T-helper 2 cell treated with Interferon-gamma antibody and Interleukin-4, amounts not matched to agents 5 μg/mL and 100 μg/mL, for 36 hours (primary cell): ENCODE data around the gene INAFM1.
"Not testable (repeated sequence)": the region's sequence is repeated elsewhere in the genome, so short reads cannot be mapped to it uniquely, and the experiment has no call there.

Experiments
- DNase-seq: peaks from one replicate; pipeline ENCODE4 v3.0.0; 2021; ENCODE audit warnings: low spot score
- H3K27ac Mint-ChIP-seq: one replicate; pipeline ENCODE4 v1.8.0; 2021; ENCODE audit warnings: mild to moderate bottlenecking, mixed read lengths
- H3K27me3 Mint-ChIP-seq: one replicate; pipeline ENCODE4 v1.8.0; 2021; ENCODE audit warnings: low read depth, mixed read lengths
- H3K36me3 Mint-ChIP-seq: one replicate; pipeline ENCODE4 v1.8.0; 2021; ENCODE audit warnings: low read depth, mixed read lengths
- H3K4me1 Mint-ChIP-seq: one replicate; pipeline ENCODE4 v1.8.0; 2021; ENCODE audit warnings: low read depth, mixed read lengths
- H3K4me3 Mint-ChIP-seq: one replicate; pipeline ENCODE4 v1.8.0; 2022; ENCODE audit warnings: mild to moderate bottlenecking, moderate library complexity, mixed read lengths
- H3K9me3 Mint-ChIP-seq: one replicate; pipeline ENCODE4 v1.8.0; 2021; ENCODE audit warnings: mixed read lengths

The INAFM1 gene

GRCh38 chr19:47253970-47254369, 20.7 kb upstream of the INAFM1 start:
- no peak for DNase-seq
- Mint-ChIP-seq H3K27ac (no peak overlapping the region), H3K4me1 (peaks cover 21% of the 10 kb centered on the region), H3K36me3 (peaks cover 14% of the 10 kb centered on the region), H3K9me3 (no peaks in the 10 kb centered on the region), H3K27me3 (no peaks in the 10 kb centered on the region), H3K4me3 (no peak overlapping the region)

DNA sequence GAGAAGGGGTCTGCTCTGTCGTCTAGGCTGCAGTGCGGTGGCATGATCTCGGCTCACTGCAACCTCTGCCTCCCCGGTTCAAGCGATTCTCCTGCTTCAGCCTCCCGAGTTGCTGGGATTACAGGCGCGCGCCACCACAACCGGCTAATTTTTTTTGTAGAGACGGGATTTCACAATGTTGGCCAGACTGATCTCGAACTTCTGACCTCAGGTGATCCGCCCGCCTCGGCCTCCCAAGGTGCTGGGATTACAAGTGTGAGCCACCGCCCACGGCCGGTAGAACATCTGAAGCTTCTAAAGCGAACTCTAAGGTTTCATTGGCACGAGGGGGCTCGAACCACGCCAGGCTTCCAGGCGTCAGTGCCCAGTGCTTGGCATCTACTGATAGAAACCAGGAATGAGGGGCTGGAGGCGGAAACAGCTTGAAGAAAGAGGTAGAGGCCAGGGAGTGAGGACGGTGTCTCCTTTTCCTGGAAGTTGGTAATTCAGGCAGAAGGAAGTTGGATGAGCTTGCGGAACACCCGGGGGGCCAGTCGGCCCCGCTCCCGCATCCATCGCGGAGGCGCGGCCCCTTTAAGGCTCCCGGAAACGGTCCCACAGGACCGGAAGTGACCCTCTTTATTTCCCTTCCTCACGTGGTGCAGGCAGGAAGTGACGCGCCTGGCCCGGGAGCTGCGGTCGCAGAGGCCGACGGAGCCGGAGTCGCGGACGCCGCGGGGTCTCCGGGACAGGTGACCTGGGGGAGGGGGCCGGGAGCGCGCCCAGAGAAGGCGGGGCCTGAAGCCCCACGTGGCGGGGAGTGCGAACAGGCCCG, 18.6 kb upstream of the INAFM1 start, which contains the start of gene CCDC9:
Gene CCDC9 (plus strand): TSS at position 647 of the 814 bp plus-strand sequence. CDS start 1,876 bp downstream, outside the sequence.
- Mint-ChIP-seq H3K27me3 (no peaks in the 10 kb centered on the region), H3K36me3 (peaks cover 31% of the 10 kb centered on the region), H3K4me3 (peak within 1 kb of the TSS; percentile 90), H3K4me1 (peaks cover 30% of the 10 kb centered on the region), H3K9me3 (no peaks in the 10 kb centered on the region), H3K27ac (peak within 1 kb of the TSS; percentile 92)
- DNase-seq = peak; percentile 96

- peak; percentile 100 for DNase-seq
- Mint-ChIP-seq H3K4me3 (peak overlapping the region; percentile 90), H3K27me3 (no peaks in the 10 kb centered on the region), H3K36me3 (peaks cover 35% of the 10 kb centered on the region), H3K27ac (peak overlapping the region; percentile 92), H3K4me1 (peaks cover 30% of the 10 kb centered on the region), H3K9me3 (no peaks in the 10 kb centered on the region)
Observed at GRCh38 chr19:47256693-47257410, 17.8 kb upstream of the INAFM1 start.

DNA sequence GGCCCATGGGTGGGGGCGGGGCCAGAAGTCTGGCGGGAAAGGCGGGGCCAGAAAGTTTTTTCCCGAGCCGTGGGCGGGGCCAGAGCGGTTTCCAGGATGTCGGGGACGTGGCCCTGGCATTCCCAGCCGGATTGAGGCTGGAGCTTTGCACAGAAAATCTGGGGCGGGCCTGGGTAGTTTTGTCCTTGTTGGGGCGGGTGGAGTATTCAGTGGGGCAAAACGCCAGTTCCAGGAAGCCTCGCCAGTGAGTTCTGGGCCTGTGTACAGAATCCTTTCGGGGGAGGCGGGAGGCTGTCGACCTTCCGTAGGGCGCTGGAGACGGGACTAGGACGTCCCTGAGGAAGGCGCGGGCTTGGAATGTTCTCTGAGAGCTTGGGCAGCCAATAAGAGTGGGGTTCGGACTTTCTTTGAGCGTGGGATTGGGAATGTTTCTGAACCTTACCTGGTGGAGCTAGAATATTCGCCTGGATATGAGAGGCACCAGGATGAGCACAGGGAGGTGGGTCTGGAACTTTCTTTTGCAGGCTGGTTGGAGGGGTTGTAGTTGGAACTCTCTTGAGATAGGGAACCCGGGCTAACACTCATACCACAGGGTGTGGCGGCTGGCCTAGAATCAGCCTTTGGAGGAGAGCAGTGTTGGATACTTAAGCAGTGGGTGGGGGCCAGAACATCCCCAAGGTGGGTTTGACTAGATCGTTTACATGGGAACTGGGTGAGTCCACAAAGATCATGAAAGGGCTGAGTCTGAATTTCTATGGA, 17.1 kb upstream of the INAFM1 start:
- Mint-ChIP-seq H3K27ac (peak overlapping the region; percentile 92), H3K36me3 (peaks cover 39% of the 10 kb centered on the region), H3K27me3 (no peaks in the 10 kb centered on the region), H3K4me3 (peak overlapping the region; percentile 90), H3K9me3 (no peaks in the 10 kb centered on the region), H3K4me1 (peaks cover 32% of the 10 kb centered on the region)
- no peak for DNase-seq

- Mint-ChIP-seq H3K4me3 (peak overlapping the region; percentile 90), H3K27ac (no peak overlapping the region)
Observed at GRCh38 chr19:47258434-47258833, 16.3 kb upstream of the INAFM1 start.

DNA sequence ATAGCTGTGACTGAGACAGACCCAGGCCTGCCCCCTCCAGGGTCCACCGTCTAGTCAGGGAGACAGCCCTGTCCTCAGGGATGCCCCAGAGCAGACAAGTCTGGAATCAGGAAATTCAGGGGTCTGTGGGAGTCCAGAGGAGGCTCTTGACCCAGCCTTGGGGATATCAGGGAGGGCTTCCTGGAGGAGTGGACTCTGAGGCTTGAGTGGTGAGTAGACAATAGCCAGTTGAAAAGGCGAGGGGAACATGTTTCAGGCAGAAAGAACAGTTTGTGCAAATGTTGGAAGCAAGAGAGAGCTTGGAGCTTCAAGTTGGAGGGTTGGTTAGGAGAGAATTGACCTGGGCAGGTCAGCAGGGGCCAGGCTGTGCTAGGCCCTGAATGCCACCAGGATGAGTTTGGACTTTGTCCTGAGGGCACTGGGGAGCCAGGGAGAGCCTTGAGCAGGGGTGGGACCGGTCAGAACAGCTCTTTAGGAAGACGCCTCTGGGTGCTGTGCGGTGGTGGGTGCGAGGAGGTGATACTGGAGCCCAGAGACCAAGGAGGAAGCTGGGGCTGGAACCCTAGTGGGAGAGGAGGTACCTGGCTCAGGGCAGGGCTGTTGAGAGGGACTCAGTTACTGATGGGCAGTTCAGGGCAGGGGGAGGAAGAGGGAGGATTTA, 15.7 kb upstream of the INAFM1 start:
- Mint-ChIP-seq H3K4me3 (peak overlapping the region; percentile 90), H3K4me1 (peaks cover 31% of the 10 kb centered on the region), H3K36me3 (peaks cover 39% of the 10 kb centered on the region), H3K27ac (peak overlapping the region; percentile 4), H3K9me3 (no peaks in the 10 kb centered on the region), H3K27me3 (no peaks in the 10 kb centered on the region)
- DNase-seq = no peak

More at GRCh38 chr19:47258434-47258833, 16.3 kb upstream of the INAFM1 start:
- Mint-ChIP-seq H3K27me3 (no peaks in the 10 kb centered on the region), H3K9me3 (no peaks in the 10 kb centered on the region), H3K36me3 (peaks cover 39% of the 10 kb centered on the region), H3K4me1 (peaks cover 32% of the 10 kb centered on the region)
- no peak for DNase-seq

- peak overlapping the region; percentile 22 for H3K27ac Mint-ChIP-seq
- H3K4me3 Mint-ChIP-seq = no peak overlapping the region
- no peaks in the 10 kb centered on the region for H3K27me3 Mint-ChIP-seq
- peaks cover 29% of the 10 kb centered on the region for H3K4me1 Mint-ChIP-seq
- no peaks in the 10 kb centered on the region for H3K9me3 Mint-ChIP-seq
- H3K36me3 Mint-ChIP-seq = peaks cover 44% of the 10 kb centered on the region
- DNase-seq = no peak
Observed at GRCh38 chr19:47260476-47260875, 14.2 kb upstream of the INAFM1 start.

- DNase-seq = not testable (repeated sequence)
Observed at GRCh38 chr19:47261946-47262793, 12.5 kb upstream of the INAFM1 start.

GRCh38 chr19:47264629-47265028, 10.1 kb upstream of the INAFM1 start:
- no peaks in the 10 kb centered on the region for H3K27me3 Mint-ChIP-seq
- no peak for DNase-seq
- no peaks in the 10 kb centered on the region for H3K9me3 Mint-ChIP-seq
- peaks cover 4% of the 10 kb centered on the region for H3K4me1 Mint-ChIP-seq
- peaks cover 26% of the 10 kb centered on the region for H3K36me3 Mint-ChIP-seq
- no peak overlapping the region for H3K4me3 Mint-ChIP-seq
- no peak overlapping the region for H3K27ac Mint-ChIP-seq

More at GRCh38 chr19:47261946-47262793, 12.5 kb upstream of the INAFM1 start:
- H3K27me3 Mint-ChIP-seq, H3K9me3 Mint-ChIP-seq, H3K4me3 Mint-ChIP-seq, H3K27ac Mint-ChIP-seq: not testable (repeated sequence)
- peaks cover 44% of the 10 kb centered on the region for H3K36me3 Mint-ChIP-seq
- H3K4me1 Mint-ChIP-seq = peaks cover 25% of the 10 kb centered on the region

GRCh38 chr19:47266401-47266941, 8.2 kb upstream of the INAFM1 start:
- H3K27me3 Mint-ChIP-seq = no peaks in the 10 kb centered on the region
- peaks cover 2% of the 10 kb centered on the region for H3K4me1 Mint-ChIP-seq
- no peak overlapping the region for H3K27ac Mint-ChIP-seq
- H3K9me3 Mint-ChIP-seq = no peaks in the 10 kb centered on the region
- no peak for DNase-seq
- peaks cover 21% of the 10 kb centered on the region for H3K36me3 Mint-ChIP-seq
- no peak overlapping the region for H3K4me3 Mint-ChIP-seq

- no peak overlapping the region for H3K4me3 Mint-ChIP-seq
- H3K27ac Mint-ChIP-seq = no peak overlapping the region
- no peaks in the 10 kb centered on the region for H3K27me3 Mint-ChIP-seq
- DNase-seq = no peak
- peaks cover 21% of the 10 kb centered on the region for H3K36me3 Mint-ChIP-seq
- no peaks in the 10 kb centered on the region for H3K9me3 Mint-ChIP-seq
- peaks cover 1% of the 10 kb centered on the region for H3K4me1 Mint-ChIP-seq
Observed at GRCh38 chr19:47267350-47267759, 7.3 kb upstream of the INAFM1 start.

GRCh38 chr19:47268028-47268427, 6.7 kb upstream of the INAFM1 start:
- Mint-ChIP-seq H3K36me3 (peaks cover 18% of the 10 kb centered on the region), H3K27ac (no peak overlapping the region), H3K4me3 (no peak overlapping the region)

More at GRCh38 chr19:47268028-47268427, 6.7 kb upstream of the INAFM1 start:
- no peak for DNase-seq
- H3K27me3 Mint-ChIP-seq = no peaks in the 10 kb centered on the region
- no peaks in the 10 kb centered on the region for H3K9me3 Mint-ChIP-seq
- H3K4me1 Mint-ChIP-seq = peaks cover 6% of the 10 kb centered on the region
